ENCODE measurements around the gene DTD1.
A peak's percentile ranks its signal among the peaks of the same experiment; 100 is the strongest.

The DTD1 gene

DNA sequence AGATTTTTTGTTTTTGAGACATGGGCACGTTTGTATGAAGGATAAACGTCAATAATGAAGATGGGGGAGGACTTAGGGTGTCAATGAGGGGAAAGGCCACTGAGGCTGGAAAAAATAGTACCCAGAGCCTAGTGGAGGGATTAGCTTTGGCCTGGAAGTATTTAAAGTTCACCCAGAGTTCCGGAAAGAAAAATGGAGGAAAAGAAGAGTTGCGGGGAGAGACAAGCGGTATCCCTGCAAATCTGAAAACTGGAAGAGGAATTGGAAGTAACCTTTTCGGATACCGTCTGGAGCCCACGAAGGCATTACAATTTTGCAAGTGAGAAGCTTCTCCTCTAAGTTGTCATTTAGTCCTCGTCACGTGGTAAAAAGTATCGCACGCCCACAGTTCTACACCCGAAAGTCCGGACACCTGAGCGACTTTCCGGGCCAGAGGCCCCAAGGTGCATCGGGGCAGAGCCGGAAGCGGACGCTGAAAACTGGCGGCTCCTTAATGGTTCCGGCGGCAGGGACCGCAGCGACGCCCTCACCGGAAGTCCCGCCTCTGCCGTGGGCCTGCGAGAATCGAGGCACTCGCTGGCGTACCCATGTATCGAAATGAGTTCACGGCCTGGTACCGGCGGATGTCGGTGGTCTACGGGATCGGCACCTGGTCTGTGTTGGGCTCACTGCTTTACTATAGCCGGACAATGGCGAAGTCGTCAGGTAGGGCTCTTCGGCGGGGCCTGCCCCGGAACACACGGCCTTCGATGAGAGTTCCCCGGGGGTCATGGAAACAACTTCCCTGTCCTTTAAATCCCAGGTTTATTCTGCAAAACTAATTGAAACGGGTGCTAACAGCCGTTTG lies 20.7 kb upstream of the DTD1 start, which contains the start of gene SMIM26 (continued):
- no peak; the same call in 1 of the 2 replicates for TF ChIP-seq TSHZ1 (tag by site-specific recombination; IDR thresholded peaks at IDR 0.05; ENCODE audit: borderline replicate concordance)
- peak; percentile 49 for TF ChIP-seq ZNF366 (tag by site-specific recombination; conservative IDR thresholded peaks at IDR 0.05)
- TF ChIP-seq ZNF324 (tag by site-specific recombination; IDR thresholded peaks at IDR 0.05), result 0 out of 2 replicates have a peak, but pooled peaks have one; percentile 34
- TF ChIP-seq ZNF704 (tag by site-specific recombination; IDR thresholded peaks at IDR 0.05), result no peak
- peak; percentile 67 for TF ChIP-seq ZFHX2 (tag by site-specific recombination; conservative IDR thresholded peaks at IDR 0.05)
- TF ChIP-seq ZNF830 (tag by site-specific recombination; IDR thresholded peaks at IDR 0.05; ENCODE audit: low read depth), result no peak
- peak; percentile 82 for TF ChIP-seq ZNF24 (tag by site-specific recombination; IDR thresholded peaks at IDR 0.05)
- TF ChIP-seq ZNF426 (tag by site-specific recombination; IDR thresholded peaks at IDR 0.05), result no peak
- TF ChIP-seq ZNF302 (tag by site-specific recombination; IDR thresholded peaks at IDR 0.05; ENCODE audit: low read depth), result no peak
- peak; percentile 67 for TF ChIP-seq YY1 (tag by site-specific recombination; IDR thresholded peaks at IDR 0.05)
- 0 out of 2 replicates have a peak, but pooled peaks have one; percentile 63 for TF ChIP-seq ZSCAN16 (tag by site-specific recombination; IDR thresholded peaks at IDR 0.05)
- peak; percentile 80; the same call in 1 of the 2 replicates for TF ChIP-seq ZFP37 (tag by site-specific recombination; IDR thresholded peaks at IDR 0.05)
- TF ChIP-seq, protein P1, sequence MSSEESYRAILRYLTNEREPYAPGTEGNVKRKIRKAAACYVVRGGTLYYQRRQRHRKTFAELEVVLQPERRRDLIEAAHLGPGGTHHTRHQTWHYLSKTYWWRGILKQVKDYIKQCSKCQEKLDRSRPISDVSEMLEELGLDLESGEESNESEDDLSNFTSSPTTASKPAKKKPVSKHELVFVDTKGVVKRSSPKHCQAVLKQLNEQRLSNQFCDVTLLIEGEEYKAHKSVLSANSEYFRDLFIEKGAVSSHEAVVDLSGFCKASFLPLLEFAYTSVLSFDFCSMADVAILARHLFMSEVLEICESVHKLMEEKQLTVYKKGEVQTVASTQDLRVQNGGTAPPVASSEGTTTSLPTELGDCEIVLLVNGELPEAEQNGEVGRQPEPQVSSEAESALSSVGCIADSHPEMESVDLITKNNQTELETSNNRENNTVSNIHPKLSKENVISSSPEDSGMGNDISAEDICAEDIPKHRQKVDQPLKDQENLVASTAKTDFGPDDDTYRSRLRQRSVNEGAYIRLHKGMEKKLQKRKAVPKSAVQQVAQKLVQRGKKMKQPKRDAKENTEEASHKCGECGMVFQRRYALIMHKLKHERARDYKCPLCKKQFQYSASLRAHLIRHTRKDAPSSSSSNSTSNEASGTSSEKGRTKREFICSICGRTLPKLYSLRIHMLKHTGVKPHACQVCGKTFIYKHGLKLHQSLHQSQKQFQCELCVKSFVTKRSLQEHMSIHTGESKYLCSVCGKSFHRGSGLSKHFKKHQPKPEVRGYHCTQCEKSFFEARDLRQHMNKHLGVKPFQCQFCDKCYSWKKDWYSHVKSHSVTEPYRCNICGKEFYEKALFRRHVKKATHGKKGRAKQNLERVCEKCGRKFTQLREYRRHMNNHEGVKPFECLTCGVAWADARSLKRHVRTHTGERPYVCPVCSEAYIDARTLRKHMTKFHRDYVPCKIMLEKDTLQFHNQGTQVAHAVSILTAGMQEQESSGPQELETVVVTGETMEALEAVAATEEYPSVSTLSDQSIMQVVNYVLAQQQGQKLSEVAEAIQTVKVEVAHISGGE (tag by site-specific recombination; conservative IDR thresholded peaks at IDR 0.05; ENCODE audit: low read depth), result peak; percentile 99
- TF ChIP-seq SP7 (tag by site-specific recombination; IDR thresholded peaks at IDR 0.05), result peak; percentile 80

- TF ChIP-seq ZBTB20 (tag by site-specific recombination; IDR thresholded peaks at IDR 0.05), result peak; percentile 99
- TF ChIP-seq ZNF23 (tag by site-specific recombination; IDR thresholded peaks at IDR 0.05; ENCODE audit: borderline replicate concordance), result no peak
- peaks cover 19 to 28% of the 10 kb centered on the region in 2 experiments for H3K36me3 ChIP-seq (ENCODE audit: control insufficient read depth in 2 of 2, insufficient read depth in 1 of 2, low read length in 2 of 2)
- peak overlapping the region; percentile 84 for H3K4me3 ChIP-seq (ENCODE audit: low read depth, low read length)
- POLR2A ChIA-PET, result interaction anchor here (1.0 to 1.4 kb wide), 2 partner anchors 60 to 101 kb away, joined by 3 read pairs; partner anchors contain the start of genes DZANK1, POLR3F and SEC23B
- peak overlapping the region; percentile 77 for H3K27ac ChIP-seq (ENCODE audit: extremely low read depth, low read depth, low read length)
- H3K4me1 ChIP-seq (ENCODE audit: control insufficient read depth, insufficient read depth, low read length), result no peaks in the 10 kb centered on the region
- CTCF ChIA-PET, result interaction anchor here (0.7 kb wide), 1 partner anchor 1483 kb away, joined by 3 read pairs; no protein-coding TSS in a partner anchor
- H3K9me3 ChIP-seq (ENCODE audit: control insufficient read depth, insufficient read depth, low read depth, low read length), result no peaks in the 10 kb centered on the region
Measured at GRCh38 chr20:18567739-18568091, 20.1 kb upstream of the DTD1 start.

Data from HEK293 (cell line).